Measurements from ENCODE around the gene HS3ST4. TPM values are rescaled to one million over a fixed set of nuclear protein-coding genes. Genes with fewer than 3 reads are reported as not detected.
"Not testable (repeated sequence)": the region's sequence is repeated elsewhere in the genome, so short reads cannot be mapped to it uniquely, and the experiment has no call there.

The HS3ST4 gene
- total RNA-seq, 6 experiments from 2014 or later = not detected

GRCh38 chr16:25771812-25772568, 80.2 kb downstream of the HS3ST4 start:
- Histone ChIP-seq H3K36me3 (no peaks in the 10 kb centered on the region), H3K27me3 (no peaks in the 10 kb centered on the region), H3K9me3 (no peaks in the 10 kb centered on the region), H3K4me3 (no peak overlapping the region), H3K27ac (no peak overlapping the region), H3K4me1 (no peaks in the 10 kb centered on the region)
- ATAC-seq (no peak), DNase-seq (no peak)
- 30% methylated on average over 5 of the region's 5 CpGs for WGBS (ENCODE audit: insufficient coverage, low coverage, low lambda C conversion rate, missing lambda C conversion rate)
- TF ChIP-seq POLR2A (IDR thresholded peaks at IDR 0.05) (no peak), CTCF (IDR thresholded peaks at IDR 0.05) (no peak)
- intact Hi-C loops (cut with DNase I) = no loop called here

GRCh38 chr16:25776214-25776613, 84.5 kb downstream of the HS3ST4 start:
- ATAC-seq = not testable (repeated sequence)

GRCh38 chr16:25783226-25783625, 91.5 kb downstream of the HS3ST4 start:
- ATAC-seq (no peak), DNase-seq (no peak)
- Histone ChIP-seq H3K27me3 (no peaks in the 10 kb centered on the region), H3K4me1 (no peaks in the 10 kb centered on the region), H3K36me3 (no peaks in the 10 kb centered on the region), H3K9me3 (no peaks in the 10 kb centered on the region), H3K4me3 (no peak overlapping the region), H3K27ac (no peak overlapping the region)
- intact Hi-C loops (cut with DNase I) = no loop called here
- TF ChIP-seq POLR2A (IDR thresholded peaks at IDR 0.05) (no peak), CTCF (IDR thresholded peaks at IDR 0.05) (no peak)
- 44% methylated on average over 1 of the region's 1 CpG for WGBS (ENCODE audit: insufficient coverage, low coverage, low lambda C conversion rate, missing lambda C conversion rate)

More at GRCh38 chr16:25776214-25776613, 84.5 kb downstream of the HS3ST4 start:
- H3K27me3 ChIP-seq; intact Hi-C loops (cut with DNase I); H3K9me3 ChIP-seq; H3K4me1 ChIP-seq; H3K36me3 ChIP-seq; DNase-seq; H3K27ac ChIP-seq; H3K4me3 ChIP-seq: not testable (repeated sequence)
- WGBS (ENCODE audit: insufficient coverage, low coverage, low lambda C conversion rate, missing lambda C conversion rate) = 40% methylated on average over 1 of the region's 2 CpGs

GRCh38 chr16:25785361-25785760, 93.6 kb downstream of the HS3ST4 start:
- Histone ChIP-seq H3K36me3 (no peaks in the 10 kb centered on the region), H3K27me3 (no peaks in the 10 kb centered on the region), H3K4me3 (no peak overlapping the region), H3K9me3 (no peaks in the 10 kb centered on the region), H3K27ac (no peak overlapping the region), H3K4me1 (no peaks in the 10 kb centered on the region)
- WGBS (ENCODE audit: insufficient coverage, low coverage, low lambda C conversion rate, missing lambda C conversion rate) = 29% methylated on average over 4 of the region's 4 CpGs
- intact Hi-C loops (cut with DNase I) = no loop called here
- ATAC-seq (no peak), DNase-seq (no peak)
- TF ChIP-seq CTCF (IDR thresholded peaks at IDR 0.05) = no peak
- TF ChIP-seq POLR2A (IDR thresholded peaks at IDR 0.05) = no peak

- H3K27ac ChIP-seq = no peak overlapping the region
- 57% methylated on average over 4 of the region's 4 CpGs for WGBS (ENCODE audit: insufficient coverage, low coverage, low lambda C conversion rate, missing lambda C conversion rate)
- H3K36me3 ChIP-seq = no peaks in the 10 kb centered on the region
- H3K4me3 ChIP-seq = no peak overlapping the region
- ATAC-seq (no peak), DNase-seq (no peak)
- intact Hi-C loops (cut with DNase I) = no loop called here
- no peaks in the 10 kb centered on the region for H3K9me3 ChIP-seq
- no peaks in the 10 kb centered on the region for H3K4me1 ChIP-seq
- no peaks in the 10 kb centered on the region for H3K27me3 ChIP-seq
- TF ChIP-seq CTCF (IDR thresholded peaks at IDR 0.05) = no peak
- no peak for TF ChIP-seq POLR2A (IDR thresholded peaks at IDR 0.05)
These were observed 95.0 kb downstream of the HS3ST4 start for GRCh38 chr16:25786748-25787147.
